WTC11 (cell line): ENCODE results near the gene CCS. TPM values are rescaled to one million over a fixed set of nuclear protein-coding genes. Genes with fewer than 3 reads are reported as not detected.

Experiments used
- ATAC-seq: fragments of 200-7000 bp; cut with Tn5 transposase; 2 replicates; pipeline ENCODE4 v1.10.0; 2021; ENCODE audit warnings: mild to moderate bottlenecking, moderate library complexity
- CTCF ChIA-PET: fragments of 300-600 bp; sonication (Branson Sonifier 250); formaldehyde crosslinking; loops from one replicate; lab custom pipeline; 2021; ENCODE audit warnings: antibody characterized with exemption; lab: Charles Lee
- POLR2A ChIA-PET: fragments of 350-600 bp; sonication (Branson Sonifier 250); formaldehyde crosslinking; loops from one replicate; lab custom pipeline; 2021; ENCODE audit warnings: antibody characterized with exemption; lab: Charles Lee
- DNase-seq: peaks from one replicate; pipeline ENCODE4 v3.0.0; 2021; ENCODE audit warnings: low spot score
- H3K27ac Mint-ChIP-seq: 2 replicates; pipeline ENCODE4 v1.8.0; 2021; ENCODE audit warnings: mixed read lengths
- H3K27me3 Mint-ChIP-seq: 2 replicates; pipeline ENCODE4 v1.8.0; 2021; ENCODE audit warnings: low read depth, mild to moderate bottlenecking, moderate library complexity, mixed read lengths
- H3K36me3 Mint-ChIP-seq: 2 replicates; pipeline ENCODE4 v1.8.0; 2021; ENCODE audit warnings: mixed read lengths
- H3K4me1 Mint-ChIP-seq: 2 replicates; pipeline ENCODE4 v1.8.0; 2022; ENCODE audit warnings: mixed read lengths
- H3K4me3 Mint-ChIP-seq: 2 replicates; pipeline ENCODE4 v1.8.0; 2021; ENCODE audit warnings: mild to moderate bottlenecking, moderate library complexity, mixed read lengths
- H3K9me3 Mint-ChIP-seq: 2 replicates; pipeline ENCODE4 v1.8.0; 2021; ENCODE audit warnings: mixed read lengths
- CREB1 ChIP-seq: sonication (generic); formaldehyde crosslinking; IDR thresholded peaks from 2 replicates; pipeline ENCODE4 v1.8.0; 2023; ENCODE audit warnings: mild to moderate bottlenecking, missing genetic modification reagents
- ELF4 ChIP-seq: sonication (generic); formaldehyde crosslinking; IDR thresholded peaks from 2 replicates; pipeline ENCODE4 v1.8.1; 2022; ENCODE audit warnings: low read depth, mild to moderate bottlenecking, moderate library complexity, missing genetic modification reagents
- GRHL2 ChIP-seq: fragments of 250-450 bp; sonication (Bioruptor Pico); IDR thresholded peaks from 2 replicates; pipeline ENCODE4 v1.8.0; 2022; ENCODE audit warnings: mild to moderate bottlenecking, moderate library complexity; ENCODE audit not compliant: insufficient replicate concordance, severe bottlenecking
- JUN ChIP-seq: sonication (generic); formaldehyde crosslinking; IDR thresholded peaks from 2 replicates; pipeline ENCODE4 v1.8.0; 2023; ENCODE audit warnings: mild to moderate bottlenecking, missing genetic modification reagents
- MXD4 ChIP-seq: fragments of 250-450 bp; sonication (Bioruptor Pico); IDR thresholded peaks from 2 replicates; pipeline ENCODE4 v1.8.0; 2021; ENCODE audit warnings: mild to moderate bottlenecking, moderate library complexity, borderline replicate concordance
- NFE2L1 ChIP-seq: sonication (generic); formaldehyde crosslinking; IDR thresholded peaks from 2 replicates; pipeline ENCODE4 v1.8.1; 2023; ENCODE audit warnings: missing genetic modification reagents
- NR3C1 ChIP-seq: sonication (generic); formaldehyde crosslinking; conservative IDR thresholded peaks from 2 replicates; pipeline ENCODE4 v1.8.1; 2023; ENCODE audit warnings: low read depth, mild to moderate bottlenecking, missing genetic modification reagents
- SMAD4 ChIP-seq: sonication (generic); formaldehyde crosslinking; IDR thresholded peaks from 2 replicates; pipeline ENCODE4 v1.8.0; 2022; ENCODE audit warnings: mild to moderate bottlenecking, missing genetic modification reagents
- TCF7 ChIP-seq: sonication (generic); formaldehyde crosslinking; IDR thresholded peaks from 2 replicates; pipeline ENCODE4 v1.8.0; 2022; ENCODE audit warnings: mild to moderate bottlenecking, low read depth, missing genetic modification reagents, moderate library complexity
- TEAD1 ChIP-seq: sonication (generic); formaldehyde crosslinking; IDR thresholded peaks from 2 replicates; pipeline ENCODE4 v1.8.0; 2022; ENCODE audit warnings: mild to moderate bottlenecking, missing genetic modification reagents
- ZNF121 ChIP-seq: sonication (generic); formaldehyde crosslinking; IDR thresholded peaks from 2 replicates; pipeline ENCODE4 v1.8.0; 2023; ENCODE audit warnings: missing genetic modification reagents
- ZNF138 ChIP-seq: sonication (generic); formaldehyde crosslinking; conservative IDR thresholded peaks from 2 replicates; pipeline ENCODE4 v1.8.1; 2022; ENCODE audit warnings: mild to moderate bottlenecking, moderate library complexity, missing genetic modification reagents
- ZNF671 ChIP-seq: fragments of 250-450 bp; sonication (Bioruptor Pico); IDR thresholded peaks from 2 replicates; pipeline ENCODE4 v1.8.0; 2021; ENCODE audit warnings: mild to moderate bottlenecking
- total RNA-seq: library from RNA; stranded (reverse); gene quantifications from 3 replicates; pipeline ENCODE4 v1.2.3, GENCODE V29; 2021
- TF ChIP-seq, protein P1 (sequence below): sonication (generic); formaldehyde crosslinking; IDR thresholded peaks from 2 replicates; pipeline ENCODE4 v1.8.0; 2022; ENCODE audit warnings: missing genetic modification reagents
- TF ChIP-seq, protein P2 (sequence below): fragments of 250-450 bp; sonication (Bioruptor Pico); conservative IDR thresholded peaks from 2 replicates; pipeline ENCODE4 v1.9.0; 2021; ENCODE audit warnings: mild to moderate bottlenecking
- TF ChIP-seq, protein P3 (sequence below): sonication (generic); formaldehyde crosslinking; conservative IDR thresholded peaks from 2 replicates; pipeline ENCODE4 v1.8.1; 2022; ENCODE audit warnings: mild to moderate bottlenecking, missing genetic modification reagents
- TF ChIP-seq, protein P4 (sequence below): fragments of 250-450 bp; sonication (Bioruptor Pico); IDR thresholded peaks from 2 replicates; pipeline ENCODE4 v1.9.0; 2021; ENCODE audit warnings: mild to moderate bottlenecking
- TF ChIP-seq, protein P5 (sequence below): fragments of 250-450 bp; sonication (Bioruptor Pico); IDR thresholded peaks from 2 replicates; pipeline ENCODE4 v1.9.0; 2021; ENCODE audit warnings: mild to moderate bottlenecking, borderline replicate concordance
- TF ChIP-seq, protein P6 (sequence below): sonication (generic); formaldehyde crosslinking; IDR thresholded peaks from 2 replicates; pipeline ENCODE4 v1.8.0; 2023; ENCODE audit warnings: missing genetic modification reagents, mild to moderate bottlenecking, borderline replicate concordance

Gene CCS
- total RNA-seq, 1 experiment from 2014 or later = 35.9 TPM

DNA sequence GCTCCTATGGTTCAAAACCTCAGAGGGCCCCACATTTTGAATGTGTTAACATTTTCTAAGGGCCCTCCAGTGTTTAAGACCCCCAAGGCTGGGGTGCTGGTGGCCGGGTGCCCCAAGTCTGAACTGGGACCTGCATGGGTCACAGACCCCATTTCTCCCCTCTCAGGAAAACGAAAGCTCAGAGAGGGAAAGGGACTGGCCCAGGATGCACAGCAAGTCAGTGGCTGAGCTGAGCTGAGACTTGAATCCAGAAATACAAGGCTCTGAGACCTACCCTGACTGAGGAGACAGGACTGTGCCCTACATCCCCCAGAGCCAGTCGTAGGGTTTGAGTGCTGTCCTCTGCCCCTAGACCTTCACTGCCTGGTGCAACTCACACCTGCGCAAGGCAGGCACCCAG, 42.1 kb upstream of the CCS start (continued):
- no peak for TF ChIP-seq JUN (CRISPR knock-in tag)

DNA sequence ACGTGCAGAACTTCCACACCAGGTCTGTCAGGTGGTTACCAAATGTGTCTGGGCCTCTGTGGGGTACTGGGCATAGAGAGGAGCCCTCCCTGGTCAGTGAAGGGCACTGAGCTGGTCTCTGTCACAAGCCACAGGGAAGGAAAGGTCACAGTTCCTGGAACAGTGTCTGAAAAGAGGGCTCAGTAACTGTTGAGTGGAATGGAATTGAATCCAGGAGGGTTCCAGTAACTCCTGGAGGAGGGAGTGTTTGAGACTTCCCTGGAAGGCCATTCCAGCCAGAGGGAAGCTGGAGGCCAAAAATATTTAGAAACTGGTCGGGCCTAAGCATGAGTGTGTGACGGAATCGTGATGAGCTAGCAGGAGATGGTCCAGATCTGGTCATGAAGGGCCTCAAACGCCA, 38.4 kb upstream of the CCS start:
- CTCF ChIA-PET = interaction anchor here (1.0 kb wide), 1 partner anchor 38 kb away, joined by 3 read pairs; the partner anchor contains the start of gene CCDC87
- no peak for TF ChIP-seq ZNF671 (CRISPR knock-in tag)
- TF ChIP-seq TCF7 = no peak
- TF ChIP-seq, protein P1, sequence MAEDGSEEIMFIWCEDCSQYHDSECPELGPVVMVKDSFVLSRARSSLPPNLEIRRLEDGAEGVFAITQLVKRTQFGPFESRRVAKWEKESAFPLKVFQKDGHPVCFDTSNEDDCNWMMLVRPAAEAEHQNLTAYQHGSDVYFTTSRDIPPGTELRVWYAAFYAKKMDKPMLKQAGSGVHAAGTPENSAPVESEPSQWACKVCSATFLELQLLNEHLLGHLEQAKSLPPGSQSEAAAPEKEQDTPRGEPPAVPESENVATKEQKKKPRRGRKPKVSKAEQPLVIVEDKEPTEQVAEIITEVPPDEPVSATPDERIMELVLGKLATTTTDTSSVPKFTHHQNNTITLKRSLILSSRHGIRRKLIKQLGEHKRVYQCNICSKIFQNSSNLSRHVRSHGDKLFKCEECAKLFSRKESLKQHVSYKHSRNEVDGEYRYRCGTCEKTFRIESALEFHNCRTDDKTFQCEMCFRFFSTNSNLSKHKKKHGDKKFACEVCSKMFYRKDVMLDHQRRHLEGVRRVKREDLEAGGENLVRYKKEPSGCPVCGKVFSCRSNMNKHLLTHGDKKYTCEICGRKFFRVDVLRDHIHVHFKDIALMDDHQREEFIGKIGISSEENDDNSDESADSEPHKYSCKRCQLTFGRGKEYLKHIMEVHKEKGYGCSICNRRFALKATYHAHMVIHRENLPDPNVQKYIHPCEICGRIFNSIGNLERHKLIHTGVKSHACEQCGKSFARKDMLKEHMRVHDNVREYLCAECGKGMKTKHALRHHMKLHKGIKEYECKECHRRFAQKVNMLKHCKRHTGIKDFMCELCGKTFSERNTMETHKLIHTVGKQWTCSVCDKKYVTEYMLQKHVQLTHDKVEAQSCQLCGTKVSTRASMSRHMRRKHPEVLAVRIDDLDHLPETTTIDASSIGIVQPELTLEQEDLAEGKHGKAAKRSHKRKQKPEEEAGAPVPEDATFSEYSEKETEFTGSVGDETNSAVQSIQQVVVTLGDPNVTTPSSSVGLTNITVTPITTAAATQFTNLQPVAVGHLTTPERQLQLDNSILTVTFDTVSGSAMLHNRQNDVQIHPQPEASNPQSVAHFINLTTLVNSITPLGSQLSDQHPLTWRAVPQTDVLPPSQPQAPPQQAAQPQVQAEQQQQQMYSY (CRISPR knock-in tag) = no peak
- no peak for TF ChIP-seq GRHL2 (CRISPR knock-in tag)
- no peak for TF ChIP-seq ZNF121 (CRISPR knock-in tag)
- no peak for TF ChIP-seq TEAD1 (CRISPR knock-in tag)
- TF ChIP-seq, protein P2, sequence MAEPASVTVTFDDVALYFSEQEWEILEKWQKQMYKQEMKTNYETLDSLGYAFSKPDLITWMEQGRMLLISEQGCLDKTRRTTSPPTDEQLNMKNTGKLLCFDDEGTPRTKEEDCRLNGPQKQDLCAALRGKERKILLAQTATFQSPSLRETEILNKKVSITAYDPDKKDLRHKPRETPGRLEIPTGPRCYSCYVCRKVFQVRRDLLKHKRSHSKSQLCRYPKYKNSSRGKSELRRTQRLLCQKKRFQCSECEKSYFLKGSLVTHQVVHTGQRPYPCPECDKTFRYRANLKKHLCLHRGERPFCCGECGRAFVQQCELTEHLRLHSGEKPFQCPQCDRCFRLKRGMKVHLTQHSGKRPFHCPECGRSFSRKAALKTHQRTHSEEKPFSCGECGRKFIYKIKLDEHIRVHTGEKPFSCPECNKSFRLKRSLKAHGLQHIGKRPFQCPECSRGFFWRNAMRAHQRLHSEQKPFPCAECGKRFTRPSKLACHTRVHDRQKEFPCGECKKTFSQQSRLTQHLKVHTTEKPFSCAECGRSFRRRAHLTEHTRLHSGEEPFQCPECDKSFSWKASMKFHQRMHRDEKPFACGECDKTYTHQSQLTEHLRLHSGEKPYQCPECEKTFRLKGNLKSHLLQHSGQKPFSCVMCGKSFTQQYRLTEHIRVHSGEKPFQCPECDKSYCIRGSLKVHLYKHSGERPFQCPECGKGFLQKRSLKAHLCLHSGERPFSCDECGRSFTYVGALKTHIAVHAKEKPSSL (CRISPR knock-in tag) = no peak
- TF ChIP-seq CREB1 (CRISPR knock-in tag) = no peak

DNA sequence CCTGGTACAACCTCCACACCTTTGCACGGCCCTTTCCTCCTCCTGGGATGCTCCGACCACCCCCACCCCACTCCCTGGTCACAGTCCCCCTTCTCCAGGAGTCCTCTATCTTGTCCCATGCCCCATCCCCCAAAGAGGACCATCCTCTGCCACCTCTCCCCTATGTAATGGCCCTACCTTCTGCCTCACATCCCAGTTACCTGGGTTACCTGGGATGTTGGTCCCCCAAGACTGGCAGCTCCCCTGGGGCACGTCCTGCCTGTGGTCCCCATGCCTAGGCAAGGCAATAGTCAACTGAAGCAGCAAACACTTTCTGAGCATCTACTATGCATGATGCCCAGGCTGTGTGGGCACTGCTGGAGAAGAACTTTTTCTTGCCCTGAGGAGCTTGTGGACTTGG, 37.6 kb upstream of the CCS start:
- Mint-ChIP-seq H3K4me1 (no peaks in the 10 kb centered on the region), H3K27ac (no peak overlapping the region), H3K27me3 (peaks cover 6% of the 10 kb centered on the region), H3K9me3 (no peaks in the 10 kb centered on the region), H3K4me3 (no peak overlapping the region), H3K36me3 (peaks cover 12% of the 10 kb centered on the region)
- DNase-seq (no peak), ATAC-seq (no peak)
- ChIA-PET CTCF (interaction anchor here (1.0 kb wide), 1 partner anchor 37 kb away, joined by 3 read pairs; the partner anchor contains the start of gene CCDC87), POLR2A (no interaction called here)
- TF ChIP-seq MXD4 (CRISPR knock-in tag) (no peak), ZNF138 (no peak), NR3C1 (CRISPR knock-in tag) (no peak), SMAD4 (CRISPR knock-in tag) (no peak), TEAD1 (CRISPR knock-in tag) (no peak), NFE2L1 (CRISPR knock-in tag) (no peak), ELF4 (CRISPR knock-in tag) (no peak)
- TF ChIP-seq, protein P3, sequence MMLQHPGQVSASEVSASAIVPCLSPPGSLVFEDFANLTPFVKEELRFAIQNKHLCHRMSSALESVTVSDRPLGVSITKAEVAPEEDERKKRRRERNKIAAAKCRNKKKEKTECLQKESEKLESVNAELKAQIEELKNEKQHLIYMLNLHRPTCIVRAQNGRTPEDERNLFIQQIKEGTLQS (CRISPR knock-in tag) = no peak
- TF ChIP-seq, protein P4, sequence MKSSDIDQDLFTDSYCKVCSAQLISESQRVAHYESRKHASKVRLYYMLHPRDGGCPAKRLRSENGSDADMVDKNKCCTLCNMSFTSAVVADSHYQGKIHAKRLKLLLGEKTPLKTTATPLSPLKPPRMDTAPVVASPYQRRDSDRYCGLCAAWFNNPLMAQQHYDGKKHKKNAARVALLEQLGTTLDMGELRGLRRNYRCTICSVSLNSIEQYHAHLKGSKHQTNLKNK (CRISPR knock-in tag) = no peak
- TF ChIP-seq, protein P5, sequence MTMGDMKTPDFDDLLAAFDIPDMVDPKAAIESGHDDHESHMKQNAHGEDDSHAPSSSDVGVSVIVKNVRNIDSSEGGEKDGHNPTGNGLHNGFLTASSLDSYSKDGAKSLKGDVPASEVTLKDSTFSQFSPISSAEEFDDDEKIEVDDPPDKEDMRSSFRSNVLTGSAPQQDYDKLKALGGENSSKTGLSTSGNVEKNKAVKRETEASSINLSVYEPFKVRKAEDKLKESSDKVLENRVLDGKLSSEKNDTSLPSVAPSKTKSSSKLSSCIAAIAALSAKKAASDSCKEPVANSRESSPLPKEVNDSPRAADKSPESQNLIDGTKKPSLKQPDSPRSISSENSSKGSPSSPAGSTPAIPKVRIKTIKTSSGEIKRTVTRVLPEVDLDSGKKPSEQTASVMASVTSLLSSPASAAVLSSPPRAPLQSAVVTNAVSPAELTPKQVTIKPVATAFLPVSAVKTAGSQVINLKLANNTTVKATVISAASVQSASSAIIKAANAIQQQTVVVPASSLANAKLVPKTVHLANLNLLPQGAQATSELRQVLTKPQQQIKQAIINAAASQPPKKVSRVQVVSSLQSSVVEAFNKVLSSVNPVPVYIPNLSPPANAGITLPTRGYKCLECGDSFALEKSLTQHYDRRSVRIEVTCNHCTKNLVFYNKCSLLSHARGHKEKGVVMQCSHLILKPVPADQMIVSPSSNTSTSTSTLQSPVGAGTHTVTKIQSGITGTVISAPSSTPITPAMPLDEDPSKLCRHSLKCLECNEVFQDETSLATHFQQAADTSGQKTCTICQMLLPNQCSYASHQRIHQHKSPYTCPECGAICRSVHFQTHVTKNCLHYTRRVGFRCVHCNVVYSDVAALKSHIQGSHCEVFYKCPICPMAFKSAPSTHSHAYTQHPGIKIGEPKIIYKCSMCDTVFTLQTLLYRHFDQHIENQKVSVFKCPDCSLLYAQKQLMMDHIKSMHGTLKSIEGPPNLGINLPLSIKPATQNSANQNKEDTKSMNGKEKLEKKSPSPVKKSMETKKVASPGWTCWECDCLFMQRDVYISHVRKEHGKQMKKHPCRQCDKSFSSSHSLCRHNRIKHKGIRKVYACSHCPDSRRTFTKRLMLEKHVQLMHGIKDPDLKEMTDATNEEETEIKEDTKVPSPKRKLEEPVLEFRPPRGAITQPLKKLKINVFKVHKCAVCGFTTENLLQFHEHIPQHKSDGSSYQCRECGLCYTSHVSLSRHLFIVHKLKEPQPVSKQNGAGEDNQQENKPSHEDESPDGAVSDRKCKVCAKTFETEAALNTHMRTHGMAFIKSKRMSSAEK (CRISPR knock-in tag) = no peak
- TF ChIP-seq, protein P6, sequence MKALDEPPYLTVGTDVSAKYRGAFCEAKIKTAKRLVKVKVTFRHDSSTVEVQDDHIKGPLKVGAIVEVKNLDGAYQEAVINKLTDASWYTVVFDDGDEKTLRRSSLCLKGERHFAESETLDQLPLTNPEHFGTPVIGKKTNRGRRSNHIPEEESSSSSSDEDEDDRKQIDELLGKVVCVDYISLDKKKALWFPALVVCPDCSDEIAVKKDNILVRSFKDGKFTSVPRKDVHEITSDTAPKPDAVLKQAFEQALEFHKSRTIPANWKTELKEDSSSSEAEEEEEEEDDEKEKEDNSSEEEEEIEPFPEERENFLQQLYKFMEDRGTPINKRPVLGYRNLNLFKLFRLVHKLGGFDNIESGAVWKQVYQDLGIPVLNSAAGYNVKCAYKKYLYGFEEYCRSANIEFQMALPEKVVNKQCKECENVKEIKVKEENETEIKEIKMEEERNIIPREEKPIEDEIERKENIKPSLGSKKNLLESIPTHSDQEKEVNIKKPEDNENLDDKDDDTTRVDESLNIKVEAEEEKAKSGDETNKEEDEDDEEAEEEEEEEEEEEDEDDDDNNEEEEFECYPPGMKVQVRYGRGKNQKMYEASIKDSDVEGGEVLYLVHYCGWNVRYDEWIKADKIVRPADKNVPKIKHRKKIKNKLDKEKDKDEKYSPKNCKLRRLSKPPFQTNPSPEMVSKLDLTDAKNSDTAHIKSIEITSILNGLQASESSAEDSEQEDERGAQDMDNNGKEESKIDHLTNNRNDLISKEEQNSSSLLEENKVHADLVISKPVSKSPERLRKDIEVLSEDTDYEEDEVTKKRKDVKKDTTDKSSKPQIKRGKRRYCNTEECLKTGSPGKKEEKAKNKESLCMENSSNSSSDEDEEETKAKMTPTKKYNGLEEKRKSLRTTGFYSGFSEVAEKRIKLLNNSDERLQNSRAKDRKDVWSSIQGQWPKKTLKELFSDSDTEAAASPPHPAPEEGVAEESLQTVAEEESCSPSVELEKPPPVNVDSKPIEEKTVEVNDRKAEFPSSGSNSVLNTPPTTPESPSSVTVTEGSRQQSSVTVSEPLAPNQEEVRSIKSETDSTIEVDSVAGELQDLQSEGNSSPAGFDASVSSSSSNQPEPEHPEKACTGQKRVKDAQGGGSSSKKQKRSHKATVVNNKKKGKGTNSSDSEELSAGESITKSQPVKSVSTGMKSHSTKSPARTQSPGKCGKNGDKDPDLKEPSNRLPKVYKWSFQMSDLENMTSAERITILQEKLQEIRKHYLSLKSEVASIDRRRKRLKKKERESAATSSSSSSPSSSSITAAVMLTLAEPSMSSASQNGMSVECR (CRISPR knock-in tag) = no peak

More for the DNA sequence above, 38.4 kb upstream of the CCS start:
- no peaks in the 10 kb centered on the region for H3K4me1 Mint-ChIP-seq
- no peaks in the 10 kb centered on the region for H3K9me3 Mint-ChIP-seq
- H3K36me3 Mint-ChIP-seq = peaks cover 12% of the 10 kb centered on the region
- H3K27ac Mint-ChIP-seq = no peak overlapping the region
- H3K27me3 Mint-ChIP-seq = peaks cover 6% of the 10 kb centered on the region
- POLR2A ChIA-PET = no interaction called here
- ATAC-seq (no peak), DNase-seq (no peak)
- no peak overlapping the region for H3K4me3 Mint-ChIP-seq
